Esophagus muscularis mucosa (tissue), 4 donors: ENCODE measurements around the gene TP53RK. TPM values are rescaled to one million over a fixed set of nuclear protein-coding genes. Genes with fewer than 3 reads are reported as not detected.

ENCODE experiments used
- DNase-seq: peaks from one replicate; pipeline ENCODE4 v3.0.0-alpha.2; 2017; ENCODE audit errors: extremely low spot score
- H3K27ac ChIP-seq, 4 donors: fragments of 200-600 bp; sonication (generic); replicated peaks in 1 of 4; 1 replicate in 3 of 4; 2 replicates in 1 of 4; pipeline ENCODE4 v1.5.1; 2016 to 2019; ENCODE audit warnings: mild to moderate bottlenecking in 1 of 4
- H3K27me3 ChIP-seq, 4 donors: fragments of 200-600 bp; sonication (generic); one replicate each; pipeline versions ENCODE4 v1.5.1 to v1.6.0; 2016 to 2019
- H3K36me3 ChIP-seq, 4 donors: fragments of 200-600 bp; sonication (generic); one replicate each; pipeline ENCODE4 v1.5.1; 2016 to 2019
- H3K4me1 ChIP-seq, 4 donors: fragments of 200-600 bp; sonication (generic); one replicate each; pipeline ENCODE4 v1.5.1; 2016 to 2019
- H3K4me3 ChIP-seq, 4 donors: fragments of 200-600 bp; sonication (generic); 1 replicate in 2 of 4; 2 replicates in 2 of 4; pipeline ENCODE4 v1.5.1; 2016 to 2019; ENCODE audit warnings: mild to moderate bottlenecking in 4 of 4, moderate library complexity in 1 of 4
- H3K9me3 ChIP-seq, 4 donors: fragments of 200-600 bp; sonication (generic); 1 replicate in 3 of 4; 2 replicates in 1 of 4; pipeline ENCODE4 v1.5.1; 2016 to 2019
- EP300 ChIP-seq: sonication (generic); formaldehyde crosslinking; IDR thresholded peaks from one replicate; pipeline ENCODE4 v1.6.1; 2017; ENCODE audit warnings: antibody characterized with exemption
- POLR2A ChIP-seq: fragments of 450-650 bp; IDR thresholded peaks from one replicate; pipeline ENCODE4 v1.6.1; 2017; ENCODE audit warnings: antibody characterized with exemption, moderate library complexity, mild to moderate bottlenecking, low read depth
- POLR2AphosphoS5 ChIP-seq, 2 donors: sonication (generic); formaldehyde crosslinking; IDR thresholded peaks; one replicate each; pipeline ENCODE4 v1.6.1; 2017; ENCODE audit warnings: antibody characterized with exemption in 2 of 2
- WGBS: methylation state at CpG from one replicate; pipeline ENCODE4 v1.1.5; 2018; 5-methylcytosine and 5-hydroxymethylcytosine counted together
- intact Hi-C: fragments of 100-400 bp; cut with DNase I; formaldehyde crosslinking; loops from one replicate; pipeline ENCODE4 v1.15.1; 2023
- total RNA-seq, 4 donors: library from RNA; depleted of rRNA; stranded (reverse); fragments of >200 nt; gene quantifications; one replicate each; pipeline versions ENCODE4 v1.1.0 to v1.2.1, GENCODE V29; 2016
- TF ChIP-seq, protein P1 (sequence below), 3 experiments: fragments of 200-600 bp in 2 of 3; fragments of 450-650 bp in 1 of 3; sonication (generic) in 2 of 3; IDR thresholded peaks; one replicate each; pipeline ENCODE4 v1.5.1; 2017 to 2019; ENCODE audit warnings: antibody characterized with exemption in 3 of 3, mild to moderate bottlenecking in 2 of 3, moderate library complexity in 1 of 3

The TP53RK gene
- total RNA-seq, 4 donors from 2014 or later, result 19.9 to 22.2 (median 21.0) TPM

DNA sequence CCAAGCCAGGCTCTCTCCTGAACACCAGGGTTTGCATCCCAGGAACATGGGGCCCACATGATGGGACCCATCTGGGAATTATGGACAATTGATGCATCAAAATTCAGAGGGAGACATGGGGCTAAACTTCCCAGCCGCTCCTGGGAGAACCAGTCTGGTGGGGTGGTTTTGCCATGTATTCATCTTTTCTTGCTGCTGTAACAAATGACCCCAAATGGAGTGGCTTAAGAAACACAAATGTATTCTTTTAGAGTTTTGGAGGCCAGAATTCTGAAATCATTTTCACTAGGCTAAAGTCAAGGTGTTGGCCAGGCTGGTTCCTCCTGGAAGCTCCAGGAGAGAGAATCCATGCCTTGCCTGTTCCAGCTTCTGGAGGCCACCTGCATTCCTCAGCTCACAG is 44.5 kb downstream of the TP53RK start:
- Histone ChIP-seq H3K36me3 (no peaks in the 10 kb centered on the region), H3K9me3 (no peaks in the 10 kb centered on the region), H3K27ac (no peak overlapping the region), H3K27me3 (no peaks in the 10 kb centered on the region), H3K4me3 (no peak overlapping the region), H3K4me1 (no peaks in the 10 kb centered on the region)
- TF ChIP-seq, protein P1, sequence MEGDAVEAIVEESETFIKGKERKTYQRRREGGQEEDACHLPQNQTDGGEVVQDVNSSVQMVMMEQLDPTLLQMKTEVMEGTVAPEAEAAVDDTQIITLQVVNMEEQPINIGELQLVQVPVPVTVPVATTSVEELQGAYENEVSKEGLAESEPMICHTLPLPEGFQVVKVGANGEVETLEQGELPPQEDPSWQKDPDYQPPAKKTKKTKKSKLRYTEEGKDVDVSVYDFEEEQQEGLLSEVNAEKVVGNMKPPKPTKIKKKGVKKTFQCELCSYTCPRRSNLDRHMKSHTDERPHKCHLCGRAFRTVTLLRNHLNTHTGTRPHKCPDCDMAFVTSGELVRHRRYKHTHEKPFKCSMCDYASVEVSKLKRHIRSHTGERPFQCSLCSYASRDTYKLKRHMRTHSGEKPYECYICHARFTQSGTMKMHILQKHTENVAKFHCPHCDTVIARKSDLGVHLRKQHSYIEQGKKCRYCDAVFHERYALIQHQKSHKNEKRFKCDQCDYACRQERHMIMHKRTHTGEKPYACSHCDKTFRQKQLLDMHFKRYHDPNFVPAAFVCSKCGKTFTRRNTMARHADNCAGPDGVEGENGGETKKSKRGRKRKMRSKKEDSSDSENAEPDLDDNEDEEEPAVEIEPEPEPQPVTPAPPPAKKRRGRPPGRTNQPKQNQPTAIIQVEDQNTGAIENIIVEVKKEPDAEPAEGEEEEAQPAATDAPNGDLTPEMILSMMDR (IDR thresholded peaks at IDR 0.05), result no peak
- intact Hi-C loops, result no loop called here
- DNase-seq, result no peak
- no CpG with 5 or more reads among the region's 1 CpG for WGBS

DNA sequence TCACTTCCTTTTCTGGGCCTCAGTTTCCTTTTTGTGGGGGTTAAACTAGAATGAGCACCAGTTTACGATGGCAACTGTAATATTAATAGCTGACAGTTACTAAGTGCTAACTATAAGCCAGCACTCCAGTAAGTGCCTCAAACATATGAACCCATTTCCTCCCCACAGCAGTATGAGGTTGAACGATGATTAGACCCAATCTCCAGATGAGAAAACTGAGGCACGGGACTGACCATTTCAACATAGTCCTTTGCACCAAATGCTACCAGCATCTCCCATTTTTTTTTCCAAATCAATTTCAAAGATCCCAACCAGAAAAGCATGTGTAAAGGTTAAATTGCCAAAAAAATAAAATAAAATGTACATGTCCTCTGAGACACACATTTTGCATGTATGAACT is 45.1 kb downstream of the TP53RK start:
- Histone ChIP-seq H3K4me3 (no peak overlapping the region), H3K9me3 (no peaks in the 10 kb centered on the region), H3K36me3 (no peaks in the 10 kb centered on the region), H3K4me1 (no peaks in the 10 kb centered on the region), H3K27me3 (no peaks in the 10 kb centered on the region), H3K27ac (no peak overlapping the region)
- intact Hi-C loops, result no loop called here
- TF ChIP-seq EP300, result no peak
- TF ChIP-seq, protein P1 (IDR thresholded peaks at IDR 0.05), result no peak
- WGBS, result 98% methylated on average over 3 of the region's 3 CpGs
- no peak for DNase-seq

DNA sequence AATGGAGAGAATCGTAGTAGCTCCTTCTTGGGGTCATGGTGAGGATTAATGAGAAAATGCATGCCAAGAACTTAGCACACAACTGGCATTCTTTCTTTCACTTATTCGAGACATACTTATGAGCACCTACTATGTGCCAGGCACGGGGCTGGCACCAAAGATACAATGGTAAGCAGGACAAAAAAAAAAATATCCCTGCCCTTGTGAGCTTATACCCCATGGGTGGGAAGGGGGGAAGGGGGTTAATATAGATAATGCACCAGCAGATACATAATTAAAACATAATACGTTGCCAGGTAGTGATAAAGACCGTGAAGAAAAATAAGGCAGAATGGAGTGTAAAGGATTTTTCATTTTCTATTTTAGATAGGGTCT is 46.3 kb downstream of the TP53RK start:
- DNase-seq, result no peak
- Histone ChIP-seq H3K9me3 (no peaks in the 10 kb centered on the region), H3K4me1 (no peaks in the 10 kb centered on the region), H3K27ac (no peak overlapping the region), H3K27me3 (no peaks in the 10 kb centered on the region), H3K4me3 (no peak overlapping the region), H3K36me3 (no peaks in the 10 kb centered on the region)
- TF ChIP-seq POLR2A (no peak), EP300 (no peak)
- intact Hi-C loops, result no loop called here
- WGBS, result 82% methylated on average over 5 of the region's 5 CpGs

DNA sequence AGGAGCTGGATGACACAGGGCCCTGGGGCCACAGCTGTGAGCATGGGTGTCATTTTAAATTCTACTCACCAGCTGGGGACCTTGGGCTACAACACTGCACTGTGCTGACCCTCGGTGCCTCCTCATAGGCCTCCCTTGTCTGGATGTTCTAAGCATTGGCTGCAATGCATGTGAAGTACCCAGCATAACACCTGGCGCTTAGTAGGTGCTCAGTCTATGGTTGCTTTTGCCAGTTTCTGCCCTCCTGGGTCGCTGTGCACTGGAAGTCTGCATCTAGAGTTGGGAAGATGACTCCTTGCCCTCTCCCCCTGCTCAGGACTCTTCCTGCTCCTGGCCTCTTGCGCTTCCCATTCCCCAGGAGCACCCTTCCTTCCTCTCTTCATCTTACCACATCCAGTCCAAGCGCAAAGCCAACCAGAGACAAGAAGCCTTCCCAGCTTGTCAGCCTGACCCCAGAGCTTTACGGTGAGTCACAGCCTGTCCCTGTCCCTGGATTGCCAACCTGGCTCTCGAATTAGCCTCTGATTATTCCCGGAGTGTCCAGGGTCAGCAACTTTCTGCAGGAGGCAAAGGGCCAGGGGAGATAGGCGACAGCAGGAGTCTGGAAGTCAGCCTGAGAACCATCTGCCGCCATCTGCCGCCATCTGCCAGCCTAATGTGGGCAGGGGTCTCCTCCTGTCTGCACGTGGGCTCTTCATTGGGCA is 46.8 kb downstream of the TP53RK start:
- WGBS, result 78% methylated on average over 12 of the region's 12 CpGs

DNA sequence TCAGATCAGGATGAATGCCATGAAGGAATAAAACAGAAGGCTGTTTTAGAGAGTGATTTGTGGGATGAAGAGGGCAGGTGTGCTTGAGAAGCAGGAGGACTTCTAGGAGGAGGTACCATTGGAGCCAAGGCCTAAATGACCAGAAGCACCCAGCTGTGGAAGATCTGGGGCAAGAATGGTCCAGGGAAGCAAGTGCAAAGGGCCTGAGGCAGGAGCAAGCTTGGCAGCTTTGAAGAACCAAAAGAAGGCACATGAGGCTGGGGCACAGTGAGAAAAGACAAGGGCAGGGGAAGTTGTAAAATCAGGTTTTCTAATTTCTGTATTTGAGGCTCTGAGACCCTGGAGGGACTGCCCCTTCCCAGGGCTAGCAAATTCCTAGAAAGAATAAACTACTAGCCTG is 47.8 kb downstream of the TP53RK start:
- Histone ChIP-seq H3K9me3 (no peaks in the 10 kb centered on the region), H3K27me3 (no peaks in the 10 kb centered on the region), H3K27ac (no peak overlapping the region), H3K36me3 (no peaks in the 10 kb centered on the region), H3K4me1 (no peaks in the 10 kb centered on the region), H3K4me3 (no peak overlapping the region)
- TF ChIP-seq, protein P1 (IDR thresholded peaks at IDR 0.05), result no peak
- TF ChIP-seq EP300 (no peak), POLR2AphosphoS5 (IDR thresholded peaks at IDR 0.05) (no peak)
- intact Hi-C loops, result no loop called here
- DNase-seq, result no peak

More for the DNA sequence above, 46.8 kb downstream of the TP53RK start:
- H3K4me1 ChIP-seq, result no peaks in the 10 kb centered on the region
- TF ChIP-seq POLR2AphosphoS5 (IDR thresholded peaks at IDR 0.05) (no peak), POLR2A (no peak), EP300 (no peak)
- TF ChIP-seq, protein P1 (IDR thresholded peaks at IDR 0.05), result no peak
- no peak overlapping the region for H3K27ac ChIP-seq
- intact Hi-C loops, result no loop called here
- no peaks in the 10 kb centered on the region for H3K36me3 ChIP-seq
- DNase-seq, result no peak
- no peaks in the 10 kb centered on the region for H3K27me3 ChIP-seq
- H3K4me3 ChIP-seq, result no peak overlapping the region
- no peaks in the 10 kb centered on the region for H3K9me3 ChIP-seq
